HepG2 (cell line): ENCODE measurements around the gene SPAG5. TPM values are rescaled to one million over a fixed set of nuclear protein-coding genes. Genes with fewer than 3 reads are reported as not detected.

Source experiments
- polyA plus RNA-seq, 8 experiments: library from polyadenylated mRNA; depleted of rRNA in 3 of 8; stranded (reverse) in 7 of 8; unstranded in 1 of 8; fragments of >200 nt; fragmentation: Illumina TruSeq in 4 of 8; extraction: Trizol in 4 of 8; gene quantifications; 2 replicates each; pipeline versions ENCODE4 v1.2.1 to v1.2.3, GENCODE V29; 2011 to 2016; ENCODE audit warnings: low read depth in 4 of 8, missing spikeins in 1 of 8, mixed read lengths in 1 of 8; ENCODE audit not compliant: insufficient read depth in 1 of 8
- total RNA-seq, 5 experiments: library from RNA; depleted of rRNA; stranded (reverse); fragments of >200 nt; fragmentation: Illumina TruSeq; extraction: Trizol; gene quantifications; 2 replicates each; pipeline ENCODE4 v1.2.3, GENCODE V29; 2016; ENCODE audit warnings: low read depth in 1 of 5

Gene SPAG5
- total and polyA plus RNA-seq, 2 of the 13 experiments (the other 11 are each of a cell fraction or from before 2014, with no cell fraction given) = 41.4 to 98.0 TPM

Other genes starting within 250 kb of the SPAG5 start
- gene POLDIP2, start 241.5 kb downstream of the SPAG5 start, total RNA-seq (2016; rRNA removed; fragmentation: Illumina TruSeq; extraction: Trizol) = 114 and 127 TPM in 2 replicates
- 85.9 and 86.0 TPM in 2 replicates for gene POLDIP2, start 241.5 kb downstream of the SPAG5 start, polyA plus RNA-seq (2011; rRNA removed)
- not detected in 2 replicates for gene SEBOX, start 233.8 kb downstream of the SPAG5 start, total RNA-seq (2016; rRNA removed; fragmentation: Illumina TruSeq; extraction: Trizol)
- not detected in 2 replicates for gene SEBOX, start 233.8 kb downstream of the SPAG5 start, polyA plus RNA-seq (2011; rRNA removed)
- 43.9 and 108 TPM in 2 replicates for gene VTN, start 228.7 kb downstream of the SPAG5 start, total RNA-seq (2016; rRNA removed; fragmentation: Illumina TruSeq; extraction: Trizol)
- 131 and 230 TPM in 2 replicates for gene VTN, start 228.7 kb downstream of the SPAG5 start, polyA plus RNA-seq (2011; rRNA removed)
- gene SARM1, start 227.3 kb downstream of the SPAG5 start, total RNA-seq (2016; rRNA removed; fragmentation: Illumina TruSeq; extraction: Trizol) = 0.25 and 0.73 TPM in 2 replicates
- 0.86 and 1.1 TPM in 2 replicates for gene SARM1, start 227.3 kb downstream of the SPAG5 start, polyA plus RNA-seq (2011; rRNA removed)
- gene SLC46A1, start 192.8 kb downstream of the SPAG5 start, total RNA-seq (2016; rRNA removed; fragmentation: Illumina TruSeq; extraction: Trizol) = 9.4 and 22.6 TPM in 2 replicates
- 19.6 and 25.8 TPM in 2 replicates for gene SLC46A1, start 192.8 kb downstream of the SPAG5 start, polyA plus RNA-seq (2011; rRNA removed)
- gene SLC13A2, start 125.4 kb downstream of the SPAG5 start, total RNA-seq (2016; rRNA removed; fragmentation: Illumina TruSeq; extraction: Trizol) = not detected in 2 replicates
- 0.07 TPM in 1 of 2 replicates, not detected in the other for gene SLC13A2, start 125.4 kb downstream of the SPAG5 start, polyA plus RNA-seq (2011; rRNA removed)
- not detected in 2 replicates for gene FOXN1, start 92.7 kb downstream of the SPAG5 start, total RNA-seq (2016; rRNA removed; fragmentation: Illumina TruSeq; extraction: Trizol)
- gene FOXN1, start 92.7 kb downstream of the SPAG5 start, polyA plus RNA-seq (2011; rRNA removed) = 0.01 TPM in 1 of 2 replicates, not detected in the other
- gene UNC119, start 46.4 kb downstream of the SPAG5 start, total RNA-seq (2016; rRNA removed; fragmentation: Illumina TruSeq; extraction: Trizol) = 7.8 and 10.4 TPM in 2 replicates
- 57.6 and 63.1 TPM in 2 replicates for gene UNC119, start 46.4 kb downstream of the SPAG5 start, polyA plus RNA-seq (2011; rRNA removed)
- gene PIGS, start 27.5 kb downstream of the SPAG5 start, total RNA-seq (2016; rRNA removed; fragmentation: Illumina TruSeq; extraction: Trizol) = 26.6 and 42.6 TPM in 2 replicates
- gene PIGS, start 27.5 kb downstream of the SPAG5 start, polyA plus RNA-seq (2011; rRNA removed) = 23.5 and 31.7 TPM in 2 replicates
- 15.4 and 16.9 TPM in 2 replicates for gene ALDOC, start 22.1 kb downstream of the SPAG5 start, total RNA-seq (2016; rRNA removed; fragmentation: Illumina TruSeq; extraction: Trizol)
- gene ALDOC, start 22.1 kb downstream of the SPAG5 start, polyA plus RNA-seq (2011; rRNA removed) = 60.9 and 86.5 TPM in 2 replicates
- gene RSKR, start 15.2 kb upstream of the SPAG5 start, total RNA-seq (2016; rRNA removed; fragmentation: Illumina TruSeq; extraction: Trizol) = 1.9 and 5.0 TPM in 2 replicates
- gene RSKR, start 15.2 kb upstream of the SPAG5 start, polyA plus RNA-seq (2011; rRNA removed) = 8.6 and 10.4 TPM in 2 replicates
- gene BLTP2, start 46.1 kb upstream of the SPAG5 start, total RNA-seq (2016; rRNA removed; fragmentation: Illumina TruSeq; extraction: Trizol) = 61.0 and 66.7 TPM in 2 replicates
- gene BLTP2, start 46.1 kb upstream of the SPAG5 start, polyA plus RNA-seq (2011; rRNA removed) = 66.9 and 80.9 TPM in 2 replicates
- gene SDF2, start 62.9 kb upstream of the SPAG5 start, total RNA-seq (2016; rRNA removed; fragmentation: Illumina TruSeq; extraction: Trizol) = 39.1 and 58.2 TPM in 2 replicates
- gene SDF2, start 62.9 kb upstream of the SPAG5 start, polyA plus RNA-seq (2011; rRNA removed) = 58.4 and 61.2 TPM in 2 replicates
- 39.9 TPM in 2 replicates for gene SUPT6H, start 63.2 kb upstream of the SPAG5 start, total RNA-seq (2016; rRNA removed; fragmentation: Illumina TruSeq; extraction: Trizol)
- gene SUPT6H, start 63.2 kb upstream of the SPAG5 start, polyA plus RNA-seq (2011; rRNA removed) = 32.7 and 38.0 TPM in 2 replicates
- 0.31 and 0.73 TPM in 2 replicates for gene PROCA1, start 112.9 kb upstream of the SPAG5 start, total RNA-seq (2016; rRNA removed; fragmentation: Illumina TruSeq; extraction: Trizol)
- gene PROCA1, start 112.9 kb upstream of the SPAG5 start, polyA plus RNA-seq (2011; rRNA removed) = 0.82 and 1.5 TPM in 2 replicates
- gene RAB34, start 118.8 kb upstream of the SPAG5 start, total RNA-seq (2016; rRNA removed; fragmentation: Illumina TruSeq; extraction: Trizol) = 0.49 TPM in 1 of 2 replicates, not detected in the other
- gene RAB34, start 118.8 kb upstream of the SPAG5 start, polyA plus RNA-seq (2011; rRNA removed) = not detected in 2 replicates
- gene RPL23A, start 121.0 kb upstream of the SPAG5 start, total RNA-seq (2016; rRNA removed; fragmentation: Illumina TruSeq; extraction: Trizol) = 1,771 and 1,936 TPM in 2 replicates
- gene RPL23A, start 121.0 kb upstream of the SPAG5 start, polyA plus RNA-seq (2011; rRNA removed) = 1,550 and 1,876 TPM in 2 replicates
- 9.6 and 19.6 TPM in 2 replicates for gene TLCD1, start 127.2 kb upstream of the SPAG5 start, total RNA-seq (2016; rRNA removed; fragmentation: Illumina TruSeq; extraction: Trizol)
- gene TLCD1, start 127.2 kb upstream of the SPAG5 start, polyA plus RNA-seq (2011; rRNA removed) = 14.9 and 18.1 TPM in 2 replicates
- 4.3 and 5.8 TPM in 2 replicates for gene NEK8, start 129.8 kb upstream of the SPAG5 start, total RNA-seq (2016; rRNA removed; fragmentation: Illumina TruSeq; extraction: Trizol)
- gene NEK8, start 129.8 kb upstream of the SPAG5 start, polyA plus RNA-seq (2011; rRNA removed) = 13.5 and 15.6 TPM in 2 replicates
- gene TRAF4, start 145.0 kb upstream of the SPAG5 start, total RNA-seq (2016; rRNA removed; fragmentation: Illumina TruSeq; extraction: Trizol) = 56.6 and 89.9 TPM in 2 replicates
- 86.0 and 108 TPM in 2 replicates for gene TRAF4, start 145.0 kb upstream of the SPAG5 start, polyA plus RNA-seq (2011; rRNA removed)
- 3.5 and 4.7 TPM in 2 replicates for gene FAM222B, start 243.8 kb upstream of the SPAG5 start, total RNA-seq (2016; rRNA removed; fragmentation: Illumina TruSeq; extraction: Trizol)
- 7.3 TPM in 2 replicates for gene FAM222B, start 243.8 kb upstream of the SPAG5 start, polyA plus RNA-seq (2011; rRNA removed)